ENCODE results near the gene BABAM2.
"Not testable (repeated sequence)": the region's sequence is repeated elsewhere in the genome, so short reads cannot be mapped to it uniquely, and the experiment has no call there.

The BABAM2 gene

GRCh38 chr2:28085201-28085600 lies 194.7 kb downstream of the BABAM2 start:
- no peak for DNase-seq

- DNase-seq, result no peak
Measured at GRCh38 chr2:28086611-28087010, 196.1 kb downstream of the BABAM2 start.

GRCh38 chr2:28088970-28089369 lies 198.4 kb downstream of the BABAM2 start:
- DNase-seq, result no peak

GRCh38 chr2:28089486-28089885 lies 199.0 kb downstream of the BABAM2 start:
- DNase-seq, result no peak

GRCh38 chr2:28093308-28093707 lies 202.8 kb downstream of the BABAM2 start:
- no peak for DNase-seq

GRCh38 chr2:28093768-28094167 lies 203.2 kb downstream of the BABAM2 start:
- DNase-seq, result no peak

GRCh38 chr2:28094739-28095138 lies 204.2 kb downstream of the BABAM2 start:
- DNase-seq, result no peak

DNA sequence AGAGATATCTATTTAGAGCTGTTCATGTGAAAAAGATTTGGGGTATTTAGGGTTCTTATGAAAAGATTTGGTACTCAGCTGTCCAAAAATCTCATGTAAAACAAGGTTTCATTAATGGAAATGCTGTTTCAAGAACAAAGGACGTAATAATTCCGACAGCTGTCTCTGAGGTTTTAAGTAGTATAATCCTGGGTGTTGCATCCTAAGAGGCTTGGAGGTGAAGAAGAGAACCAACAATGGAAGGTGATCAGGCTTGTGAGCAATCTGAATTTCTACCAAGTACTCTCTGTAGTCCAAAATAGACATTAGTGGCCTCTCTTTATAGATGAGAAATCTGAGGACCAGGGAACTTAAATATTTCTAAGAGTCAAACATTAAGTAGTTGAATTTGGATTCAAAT lies 205.1 kb downstream of the BABAM2 start:
- no peak for DNase-seq

DNA sequence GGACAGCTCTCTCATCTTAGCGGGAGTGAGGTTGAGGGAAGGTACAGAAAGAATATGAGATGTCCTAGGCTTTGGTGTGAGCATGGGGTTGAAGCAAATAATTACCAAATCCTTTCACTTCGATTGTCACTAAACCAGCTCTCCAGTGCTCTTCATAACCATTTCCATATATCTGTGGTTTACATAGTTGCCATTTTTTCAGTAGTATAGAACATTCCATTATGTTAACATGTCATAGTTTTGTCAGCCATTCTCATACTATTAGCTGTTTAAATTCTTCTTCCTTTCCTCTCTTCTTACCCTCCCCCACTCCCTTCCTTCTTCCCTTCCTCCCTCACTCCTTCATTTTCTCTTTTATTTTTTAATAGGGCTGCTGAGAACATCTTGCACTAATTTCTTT lies 205.9 kb downstream of the BABAM2 start:
- no peak for DNase-seq

DNA sequence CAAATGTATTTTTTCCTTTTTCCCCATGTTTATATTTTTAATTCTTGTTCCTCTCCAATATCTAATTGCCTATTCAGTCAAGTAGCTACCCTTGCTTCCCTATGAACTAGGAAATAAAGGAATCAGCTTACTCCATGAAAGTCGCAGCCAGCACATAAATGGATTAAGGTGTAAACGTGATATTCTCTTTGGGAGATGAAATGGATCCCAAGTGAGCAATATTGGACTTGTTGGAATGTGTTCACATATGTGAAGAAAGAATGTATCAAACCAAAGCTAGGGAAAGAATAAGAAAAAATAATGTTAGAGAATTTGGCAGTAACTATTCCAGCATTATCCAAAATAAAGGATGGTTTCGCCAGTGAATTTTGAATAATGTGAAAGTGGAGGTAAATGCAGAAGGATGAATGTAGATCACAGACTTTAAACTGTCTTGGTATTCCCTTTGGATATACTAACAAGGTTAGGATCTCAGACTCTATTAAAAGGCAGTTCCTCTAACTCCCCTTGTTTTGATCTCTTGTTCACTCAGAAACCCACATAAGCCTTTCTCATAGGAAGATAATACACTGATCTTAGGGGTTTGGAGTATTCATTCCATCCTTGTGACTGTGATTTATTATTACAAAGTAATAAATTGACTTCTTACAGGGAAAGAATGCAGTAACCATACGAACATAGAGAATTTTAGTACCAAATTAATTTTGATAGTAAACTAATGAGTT lies 208.1 kb downstream of the BABAM2 start:
- DNase-seq, result no peak

DNA sequence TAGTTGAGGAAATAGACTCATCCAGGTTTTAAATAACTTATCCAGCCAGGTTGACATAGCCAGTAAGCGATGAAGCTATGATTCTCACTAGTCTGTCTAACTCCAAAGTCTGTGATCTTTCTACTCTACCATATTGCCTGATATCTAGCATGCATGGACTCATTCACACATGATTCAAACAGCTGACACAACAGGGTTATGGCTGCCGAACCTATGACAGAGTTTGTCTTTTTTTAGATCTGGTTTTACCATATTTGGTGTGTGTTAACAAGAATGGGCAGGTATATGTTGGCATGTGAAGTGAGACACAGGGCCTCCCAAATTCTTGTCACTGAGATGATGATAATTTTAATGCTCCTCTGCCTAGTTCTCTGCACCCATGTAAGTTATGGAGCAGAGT lies 210.6 kb downstream of the BABAM2 start:
- no peak for DNase-seq

GRCh38 chr2:28101892-28102291 lies 211.4 kb downstream of the BABAM2 start:
- DNase-seq, result no peak

- no peak for DNase-seq
Measured at GRCh38 chr2:28102455-28102874, 211.9 kb downstream of the BABAM2 start.

DNA sequence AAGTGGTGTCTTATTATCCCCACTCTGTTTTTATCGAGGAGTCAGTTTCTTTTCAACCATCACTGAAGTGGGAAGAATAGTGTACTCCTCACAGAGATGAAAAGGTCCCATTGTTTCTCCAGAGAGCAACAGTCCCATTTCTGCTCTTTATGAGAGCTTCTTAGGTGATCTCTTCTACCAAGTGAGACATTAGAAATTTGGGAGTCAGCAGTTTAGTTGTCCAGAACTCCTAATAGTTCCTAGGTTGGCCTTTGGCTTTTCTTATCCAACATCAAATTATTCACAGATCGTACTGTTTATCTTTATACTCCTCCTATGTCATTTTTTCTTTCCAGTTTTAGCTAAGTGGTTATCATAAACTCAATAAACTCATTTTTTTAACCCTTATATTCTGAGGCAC lies 213.1 kb downstream of the BABAM2 start:
- DNase-seq, result no peak

DNA sequence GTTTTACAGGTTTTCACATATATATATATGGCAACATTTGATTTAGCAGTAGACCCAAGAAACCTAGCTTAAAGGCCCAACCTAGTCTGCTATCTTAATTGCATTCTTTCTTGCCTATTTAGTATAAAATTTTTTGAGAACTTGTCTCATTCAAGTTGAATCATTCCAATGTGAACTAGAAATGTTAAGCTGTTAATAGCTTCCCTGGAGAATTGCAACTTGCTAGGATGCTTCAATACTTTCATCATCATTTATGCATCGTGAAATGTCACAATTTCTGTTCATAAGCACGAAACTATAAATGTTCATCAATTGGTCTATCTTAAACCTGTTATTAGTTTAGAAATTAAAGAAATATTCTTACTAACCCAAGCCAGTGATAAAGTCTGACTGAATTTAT lies 217.6 kb downstream of the BABAM2 start:
- no peak for DNase-seq

DNA sequence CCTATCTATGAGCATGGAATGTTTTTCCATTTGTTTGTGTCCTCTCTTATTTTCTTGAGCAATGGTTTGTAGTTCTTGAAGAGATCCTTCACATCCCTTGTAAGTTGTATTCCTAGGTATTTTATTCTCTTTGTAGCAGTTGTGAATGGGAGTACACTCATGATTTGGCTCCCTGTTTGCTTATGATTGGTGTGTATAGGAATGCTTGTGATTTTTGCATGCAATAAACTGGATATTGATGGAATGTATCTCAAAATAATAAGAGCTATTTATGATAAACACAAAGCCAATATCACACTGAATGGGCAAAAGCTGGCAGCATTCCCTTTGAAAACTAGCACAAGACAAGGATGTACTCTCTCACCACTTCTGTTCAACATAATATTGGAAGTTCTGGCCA lies 223.2 kb downstream of the BABAM2 start:
- DNase-seq, result not testable (repeated sequence)

DNA sequence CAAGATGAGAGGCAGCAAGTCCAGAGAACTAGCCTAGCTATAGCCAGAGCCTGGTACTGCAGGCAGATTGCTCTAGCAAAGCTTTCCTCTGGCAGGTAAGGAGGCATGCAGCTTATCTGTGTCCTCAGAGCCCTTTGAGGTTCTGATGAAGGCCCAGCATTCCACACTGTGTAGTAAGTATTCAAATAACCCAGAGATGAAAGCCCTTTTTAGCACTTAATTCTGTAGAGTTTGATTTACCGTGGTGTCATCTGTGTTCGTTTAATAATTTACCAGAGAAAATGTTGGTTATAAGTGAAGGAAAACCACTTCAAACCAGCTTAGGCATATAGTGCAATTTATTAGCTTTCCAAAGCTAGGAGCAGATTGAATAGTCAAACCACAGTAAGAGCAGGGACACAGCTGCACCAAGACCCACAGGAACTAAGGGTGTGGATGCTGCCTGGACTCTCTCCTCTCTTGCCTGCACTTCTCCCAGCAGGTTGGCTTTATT lies 226.6 kb downstream of the BABAM2 start:
- DNase-seq, result no peak

DNA sequence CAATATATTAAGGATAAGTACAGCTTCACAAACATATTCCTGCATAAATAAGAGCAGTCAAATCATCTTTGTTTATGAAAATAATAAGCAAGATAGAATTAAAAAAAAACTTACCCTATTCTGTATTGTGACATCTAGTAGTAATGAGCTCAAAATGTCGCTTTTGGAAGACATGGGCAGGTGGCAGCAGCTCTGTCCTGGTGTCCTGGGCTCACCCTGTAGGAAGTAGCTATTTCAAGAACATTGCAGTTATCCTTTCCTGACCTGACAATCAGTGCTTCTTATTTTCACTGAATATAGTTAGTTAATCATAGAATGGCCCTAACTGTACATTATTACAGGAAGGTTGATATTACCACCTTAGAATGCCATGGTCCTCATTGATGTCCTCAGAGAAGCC lies 229.1 kb downstream of the BABAM2 start:
- DNase-seq, result no peak

GRCh38 chr2:28128281-28128950 lies 237.9 kb downstream of the BABAM2 start:
- no peak for DNase-seq

DNA sequence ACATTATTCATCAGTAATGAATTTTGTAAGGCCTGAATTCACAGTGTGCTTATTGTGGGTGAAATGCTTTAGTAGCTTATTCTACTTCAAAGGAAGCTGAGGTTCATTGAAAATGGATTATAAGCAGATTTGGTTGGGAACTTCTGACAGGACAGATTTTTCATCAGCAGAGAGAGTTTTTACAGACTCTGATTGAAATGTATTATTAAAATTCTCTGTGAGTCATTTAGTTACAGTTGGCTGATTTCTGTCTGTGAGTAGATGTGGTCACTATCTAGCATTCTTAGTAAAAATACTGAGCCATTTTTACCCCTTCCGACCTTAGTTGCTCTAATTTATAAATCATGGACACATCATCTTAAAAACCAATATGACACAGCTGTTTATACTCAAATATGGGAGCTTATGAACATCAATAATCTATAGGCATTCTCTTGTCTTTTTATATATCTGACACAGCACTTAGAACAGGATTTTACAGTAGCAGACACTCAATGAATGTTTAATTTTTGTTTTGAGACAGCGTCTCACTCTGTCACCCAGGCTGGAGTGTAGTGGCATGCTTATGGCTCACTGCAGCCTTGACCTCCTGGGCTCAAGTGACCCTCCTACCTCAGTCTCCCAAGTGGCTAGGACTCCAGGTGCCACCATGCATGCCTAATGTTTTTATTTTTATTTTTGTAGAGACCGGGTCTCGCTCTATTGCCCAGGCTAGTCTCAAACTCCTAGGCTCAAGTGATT lies 239.6 kb downstream of the BABAM2 start:
- DNase-seq, result no peak

DNA sequence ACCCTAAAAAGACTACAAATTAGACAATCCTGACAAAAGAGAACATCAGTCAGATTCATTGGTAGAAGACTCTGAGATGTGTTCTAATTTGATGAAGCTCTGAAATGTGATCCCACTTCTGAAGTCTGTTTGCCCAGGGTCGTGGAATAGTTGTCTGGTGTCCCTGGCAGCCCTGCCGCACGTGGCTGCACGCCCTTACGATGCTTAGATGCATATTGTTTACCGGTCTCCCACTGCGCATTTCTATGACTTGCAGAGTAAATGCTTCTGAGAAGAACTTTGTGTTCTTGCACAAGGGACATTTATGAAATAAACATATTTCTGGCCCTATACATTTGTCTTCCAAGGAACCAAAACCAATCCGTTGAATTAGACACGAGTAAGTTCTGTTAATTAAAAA lies 243.2 kb downstream of the BABAM2 start:
- DNase-seq, result no peak

- DNase-seq, result no peak
Measured at GRCh38 chr2:28134262-28134812, 243.8 kb downstream of the BABAM2 start.

- DNase-seq, result no peak
Measured at GRCh38 chr2:28134857-28135256, 244.3 kb downstream of the BABAM2 start.

DNA sequence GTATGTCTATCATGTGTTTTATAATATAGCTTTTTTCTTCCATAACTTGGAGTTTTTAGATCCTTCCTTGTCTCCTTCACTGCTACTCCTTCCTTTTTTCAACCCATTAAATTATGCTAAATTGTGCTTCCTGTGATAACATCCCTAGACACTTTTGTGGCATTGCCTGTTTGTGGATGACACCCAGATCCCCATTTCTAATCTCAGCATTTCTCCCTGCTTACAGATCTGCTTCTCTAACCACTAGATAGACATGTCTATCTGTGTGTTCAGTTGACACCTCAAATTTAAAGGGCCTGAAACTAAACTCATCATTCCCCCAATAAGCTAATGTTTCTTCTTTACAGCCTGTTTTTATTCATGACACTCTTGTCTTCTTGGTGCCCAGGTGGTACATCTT lies 244.8 kb downstream of the BABAM2 start:
- no peak for DNase-seq

Data from GOT3 (cell line).